D721Med (cell line): ENCODE measurements around the gene NKD1.

Experiments used
- DNase-seq: peaks from one replicate; pipeline ENCODE4 v3.0.0; 2011; ENCODE audit warnings: low spot score; ENCODE audit not compliant: insufficient read length
- FAIRE-seq: peaks from 2 replicates; lab custom pipeline; 2011; peaks lifted over from hg19 to GRCh38; lab: Jason Lieb, UNC
- CTCF ChIP-seq: IDR thresholded peaks from 2 replicates; pipeline ENCODE4 v1.5.1; 2012; ENCODE audit warnings: mild to moderate bottlenecking, control low read depth; ENCODE audit not compliant: insufficient read depth; ENCODE audit errors: missing control alignments

The NKD1 gene

GRCh38 chr16:50591209-50591608, 43.0 kb downstream of the NKD1 start:
- FAIRE-seq: no peak
- DNase-seq: no peak
- no peak for TF ChIP-seq CTCF

- TF ChIP-seq CTCF: no peak
- DNase-seq: no peak
- FAIRE-seq: no peak
Measured at GRCh38 chr16:50591800-50592771, 43.9 kb downstream of the NKD1 start.

GRCh38 chr16:50592996-50593395, 44.8 kb downstream of the NKD1 start:
- FAIRE-seq (no peak), DNase-seq (no peak)
- no peak for TF ChIP-seq CTCF

- TF ChIP-seq CTCF: peak; percentile 49
- FAIRE-seq (no peak), DNase-seq (no peak)
Measured at GRCh38 chr16:50593410-50594150, 45.4 kb downstream of the NKD1 start.

- FAIRE-seq: no peak
- no peak for TF ChIP-seq CTCF
- no peak for DNase-seq
Measured at GRCh38 chr16:50594308-50595260, 46.4 kb downstream of the NKD1 start.

GRCh38 chr16:50595859-50596258, 47.7 kb downstream of the NKD1 start:
- no peak for TF ChIP-seq CTCF
- no peak for FAIRE-seq
- DNase-seq: no peak
